B cell (primary cell): Measurements from ENCODE around the gene SLCO1A2.

Experiments
- EZH2 ChIP-seq: IDR thresholded peaks from 2 replicates; pipeline ENCODE4 v1.6.1; 2012; ENCODE audit warnings: borderline replicate concordance, low read depth, mild to moderate bottlenecking, moderate library complexity, low read length; ENCODE audit not compliant: insufficient read depth, poor library complexity, severe bottlenecking
- TF ChIP-seq, protein P1 (sequence below): fragments of 200-600 bp; IDR thresholded peaks from one replicate; pipeline ENCODE4 v1.8.0; 2022; ENCODE audit warnings: antibody characterized with exemption, mild to moderate bottlenecking

DNA sequence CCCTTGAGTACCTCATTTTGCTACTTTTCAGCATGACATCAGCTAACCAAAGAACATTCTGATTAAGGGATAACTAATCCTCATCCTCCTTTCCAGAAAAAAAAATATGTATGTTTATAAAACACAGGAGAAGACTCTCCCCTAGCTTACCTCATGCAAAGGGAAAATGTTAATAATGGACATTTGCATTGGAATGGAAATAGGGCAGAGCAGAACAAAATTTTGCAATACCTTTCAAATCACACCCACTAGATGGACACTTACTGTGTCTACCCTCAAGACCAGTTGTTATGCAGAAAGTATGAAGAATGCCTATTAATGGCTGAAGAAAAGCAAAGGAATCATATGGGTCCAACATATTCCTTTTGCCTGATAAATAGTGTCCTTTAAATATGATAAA is 8.9 kb upstream of the SLCO1A2 start:
- TF ChIP-seq, protein P1, sequence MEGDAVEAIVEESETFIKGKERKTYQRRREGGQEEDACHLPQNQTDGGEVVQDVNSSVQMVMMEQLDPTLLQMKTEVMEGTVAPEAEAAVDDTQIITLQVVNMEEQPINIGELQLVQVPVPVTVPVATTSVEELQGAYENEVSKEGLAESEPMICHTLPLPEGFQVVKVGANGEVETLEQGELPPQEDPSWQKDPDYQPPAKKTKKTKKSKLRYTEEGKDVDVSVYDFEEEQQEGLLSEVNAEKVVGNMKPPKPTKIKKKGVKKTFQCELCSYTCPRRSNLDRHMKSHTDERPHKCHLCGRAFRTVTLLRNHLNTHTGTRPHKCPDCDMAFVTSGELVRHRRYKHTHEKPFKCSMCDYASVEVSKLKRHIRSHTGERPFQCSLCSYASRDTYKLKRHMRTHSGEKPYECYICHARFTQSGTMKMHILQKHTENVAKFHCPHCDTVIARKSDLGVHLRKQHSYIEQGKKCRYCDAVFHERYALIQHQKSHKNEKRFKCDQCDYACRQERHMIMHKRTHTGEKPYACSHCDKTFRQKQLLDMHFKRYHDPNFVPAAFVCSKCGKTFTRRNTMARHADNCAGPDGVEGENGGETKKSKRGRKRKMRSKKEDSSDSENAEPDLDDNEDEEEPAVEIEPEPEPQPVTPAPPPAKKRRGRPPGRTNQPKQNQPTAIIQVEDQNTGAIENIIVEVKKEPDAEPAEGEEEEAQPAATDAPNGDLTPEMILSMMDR = no peak
- no peak for TF ChIP-seq EZH2
